HG02943 (cell line): ENCODE data around the gene DMBX1.

ENCODE experiments used
- ATAC-seq: cut with Tn5 transposase; IDR thresholded peaks from one replicate; pipeline ENCODE4 v1.9.1; 2021; ENCODE audit warnings: mild to moderate bottlenecking, low read depth, moderate library complexity; ENCODE audit not compliant: unreplicated experiment

The DMBX1 gene

GRCh38 chr1:46497020-46497419 lies 7.4 kb downstream of the DMBX1 start:
- no peak for ATAC-seq

GRCh38 chr1:46497665-46498064 lies 8.0 kb downstream of the DMBX1 start:
- ATAC-seq, result no peak

- ATAC-seq, result no peak
These were observed 11.9 kb downstream of the DMBX1 start for GRCh38 chr1:46501528-46501927.

- no peak for ATAC-seq
These were observed 13.8 kb downstream of the DMBX1 start for GRCh38 chr1:46503421-46503820.

- ATAC-seq, result no peak
These were observed 17.0 kb downstream of the DMBX1 start for GRCh38 chr1:46506470-46507219.

GRCh38 chr1:46508757-46509156 lies 19.1 kb downstream of the DMBX1 start:
- ATAC-seq, result no peak

GRCh38 chr1:46510341-46510997 lies 20.8 kb downstream of the DMBX1 start:
- no peak for ATAC-seq

- ATAC-seq, result no peak
These were observed 21.3 kb downstream of the DMBX1 start for GRCh38 chr1:46510998-46511365.

GRCh38 chr1:46512135-46512791 lies 22.6 kb downstream of the DMBX1 start:
- ATAC-seq, result no peak

GRCh38 chr1:46512792-46513190 lies 23.2 kb downstream of the DMBX1 start:
- no peak for ATAC-seq

- no peak for ATAC-seq
These were observed 23.9 kb downstream of the DMBX1 start for GRCh38 chr1:46513536-46513935.

- ATAC-seq, result no peak
These were observed 25.9 kb downstream of the DMBX1 start for GRCh38 chr1:46515576-46515975.

- ATAC-seq, result no peak
These were observed 26.7 kb downstream of the DMBX1 start for GRCh38 chr1:46516200-46516950.

- ATAC-seq, result no peak
These were observed 27.5 kb downstream of the DMBX1 start for GRCh38 chr1:46517010-46517600.

GRCh38 chr1:46517932-46518498 lies 28.4 kb downstream of the DMBX1 start:
- ATAC-seq, result no peak

- no peak for ATAC-seq
These were observed 29.6 kb downstream of the DMBX1 start for GRCh38 chr1:46519209-46519608.

GRCh38 chr1:46520063-46520911 lies 30.7 kb downstream of the DMBX1 start:
- ATAC-seq, result no peak

GRCh38 chr1:46521414-46521813 lies 31.8 kb downstream of the DMBX1 start:
- ATAC-seq, result no peak

- no peak for ATAC-seq
These were observed 32.7 kb downstream of the DMBX1 start for GRCh38 chr1:46522184-46522968.
